ENCODE data around the gene PLEKHG5.

The PLEKHG5 gene

DNA sequence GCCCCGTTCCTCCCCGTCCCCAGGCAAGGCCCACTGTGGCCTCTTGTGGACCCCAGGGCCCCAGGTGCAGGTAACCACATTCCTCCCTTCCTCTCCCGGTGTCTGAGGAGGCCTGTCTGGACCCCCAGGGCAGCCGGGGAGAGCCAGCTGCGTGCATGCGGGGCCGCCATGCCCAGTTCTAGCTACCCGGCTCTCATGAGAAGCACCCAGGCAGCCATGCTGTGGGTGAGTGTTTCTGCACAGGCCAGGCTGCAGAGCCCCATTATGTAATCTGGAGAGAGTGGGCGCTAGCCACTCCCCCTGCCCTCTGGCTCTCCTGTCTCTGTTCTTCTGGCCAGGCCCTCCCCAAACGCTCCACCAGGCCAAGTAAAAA lies 18.4 kb upstream of the PLEKHG5 start:
- no peak for DNase-seq

DNA sequence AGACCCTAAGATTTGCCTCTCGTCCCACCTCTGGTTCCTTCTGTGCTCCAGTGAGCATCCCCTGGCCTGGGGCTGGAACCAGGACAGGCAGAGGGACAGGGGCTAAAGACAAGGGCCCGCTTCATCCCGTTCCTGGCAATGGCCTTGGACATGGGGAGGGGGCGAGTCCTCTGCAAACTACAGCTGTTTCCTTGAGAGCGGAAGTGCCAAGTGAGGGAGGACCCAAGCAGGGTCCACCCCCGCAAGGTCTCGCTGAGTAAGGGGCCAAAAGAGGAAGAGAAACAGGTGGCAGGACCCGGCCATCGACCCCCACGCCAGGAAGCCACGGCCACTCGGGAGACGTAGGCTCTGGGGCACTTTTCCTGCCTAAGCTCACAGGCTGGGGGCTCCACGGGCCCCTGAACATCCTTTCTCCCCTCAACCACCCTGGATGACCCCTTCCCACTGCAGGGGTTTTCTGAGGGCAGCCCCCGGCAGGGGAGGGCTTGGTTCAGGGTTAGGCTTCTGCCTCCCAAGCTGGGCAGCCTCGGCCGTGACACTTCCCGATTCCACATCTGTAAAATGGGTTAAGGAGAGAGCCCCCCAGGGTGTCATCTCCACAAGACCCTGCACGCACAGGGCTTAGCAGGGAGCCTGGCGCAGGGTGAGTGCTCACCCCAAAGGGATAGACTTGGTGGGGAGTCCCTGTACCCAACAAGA lies 17.9 kb upstream of the PLEKHG5 start:
- no peak for DNase-seq

GRCh38 chr1:6508816-6509189 lies 17.3 kb upstream of the PLEKHG5 start:
- no peak for DNase-seq

- peak in 1 of 2 experiments; percentile 70 for DNase-seq
Observed at GRCh38 chr1:6508154-6508815, 16.8 kb upstream of the PLEKHG5 start.

DNA sequence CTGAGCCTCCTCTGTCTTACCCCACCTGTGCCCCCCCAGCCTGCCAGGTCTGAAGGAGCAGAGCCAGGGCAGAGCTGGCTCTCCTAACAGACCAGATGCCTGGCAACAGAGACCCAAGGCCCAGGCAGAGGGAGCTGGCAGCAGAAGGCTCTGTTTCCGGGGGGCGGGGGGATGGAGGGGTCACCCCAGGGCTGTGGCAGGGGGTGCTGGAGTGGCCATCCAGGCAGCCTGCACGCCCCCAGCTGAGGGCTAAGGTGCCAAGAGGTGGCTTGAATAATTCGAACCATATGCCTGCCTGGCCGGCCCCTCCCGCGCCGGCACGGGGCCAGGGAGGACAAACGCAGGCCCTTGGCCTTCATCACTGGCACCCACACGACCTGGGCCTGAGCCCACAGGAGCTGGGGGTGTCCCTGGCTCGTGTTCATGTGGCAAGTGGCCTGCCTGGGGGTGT lies 16.0 kb upstream of the PLEKHG5 start:
- peak; percentile 70 to 86 for DNase-seq

DNA sequence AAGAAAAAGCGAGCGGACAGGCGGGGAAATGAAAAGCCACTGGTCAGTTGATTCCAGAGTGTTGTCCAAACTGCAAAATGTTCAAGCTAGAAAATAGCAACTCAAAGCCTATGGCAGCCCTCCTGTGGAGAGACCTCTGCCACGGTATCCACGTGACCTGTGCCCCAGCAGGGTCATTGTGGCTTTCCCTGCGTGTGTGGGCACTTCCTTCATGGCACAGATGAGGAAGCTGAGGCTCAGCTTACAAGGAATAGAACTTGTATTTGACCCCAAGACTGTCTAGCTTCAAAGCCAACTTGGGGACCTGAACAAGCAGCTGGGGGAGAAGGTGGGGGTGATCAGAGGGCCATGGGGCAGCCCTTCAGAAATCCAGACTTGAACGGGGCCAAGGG lies 15.6 kb upstream of the PLEKHG5 start:
- DNase-seq = no peak

- DNase-seq = no peak
Observed at GRCh38 chr1:6506210-6507036, 15.0 kb upstream of the PLEKHG5 start.

DNA sequence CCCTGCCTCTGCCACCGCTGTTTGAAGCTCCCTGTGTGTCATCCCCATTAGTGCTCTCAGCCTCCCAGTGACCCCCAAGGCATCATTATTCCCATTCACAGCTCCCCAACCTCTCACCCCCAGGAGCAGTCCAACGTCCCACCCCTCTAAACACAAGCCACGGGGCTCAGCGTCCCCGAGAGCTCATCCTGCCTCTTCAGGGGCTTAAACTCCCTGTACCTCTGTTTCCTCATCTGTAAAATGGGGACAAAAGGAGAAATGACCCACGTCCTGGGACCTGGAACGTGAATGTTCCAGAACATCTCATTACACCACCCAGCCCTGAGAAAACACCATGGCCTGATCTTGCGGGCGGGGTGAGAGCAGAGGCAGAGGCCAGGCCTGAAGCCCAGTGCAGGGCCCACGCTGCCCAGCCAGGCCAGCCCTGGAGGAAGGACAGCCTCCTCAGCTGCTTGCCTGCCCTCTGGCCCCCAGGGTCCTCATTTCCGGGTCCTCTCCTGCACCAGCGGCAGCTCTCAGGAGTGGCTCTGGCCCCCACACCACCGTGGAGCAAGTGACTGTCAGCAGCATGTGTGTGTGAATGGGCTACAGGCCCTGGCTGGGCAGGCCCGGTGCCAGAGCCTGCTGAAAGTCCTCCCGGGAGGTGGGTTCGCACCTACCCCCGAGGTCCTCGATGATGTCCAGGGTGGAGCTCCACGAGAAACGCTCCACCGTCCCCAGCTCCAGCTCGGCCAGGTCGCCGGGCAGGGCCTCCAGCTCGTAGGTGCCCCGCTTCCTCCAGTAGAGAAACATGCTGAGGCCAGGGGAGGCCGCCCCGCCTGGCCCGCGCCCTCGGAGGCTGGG lies 14.1 kb upstream of the PLEKHG5 start:
- DNase-seq = no peak

DNA sequence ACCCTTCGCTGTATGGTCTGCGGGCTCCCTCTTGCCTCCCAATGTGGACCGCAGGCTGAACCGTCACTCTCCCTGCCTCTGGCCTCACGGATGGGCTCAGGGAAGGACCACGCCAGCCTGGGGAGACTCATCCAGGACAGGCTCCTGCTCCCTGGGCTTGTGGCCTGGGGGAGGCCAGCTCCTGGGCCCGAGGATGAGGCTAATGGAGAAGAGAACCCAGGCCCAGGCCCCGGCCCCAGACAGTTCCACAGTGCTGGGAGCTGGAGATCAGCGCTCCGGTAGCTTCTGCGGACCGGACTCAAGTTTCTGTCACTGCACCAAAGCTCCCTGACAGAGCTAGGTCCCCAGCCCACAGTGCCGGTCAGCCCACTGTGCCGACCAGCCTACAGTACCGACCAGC lies 13.4 kb upstream of the PLEKHG5 start:
- no peak for DNase-seq

GRCh38 chr1:6503884-6504602 lies 12.6 kb upstream of the PLEKHG5 start:
- no peak for DNase-seq

DNA sequence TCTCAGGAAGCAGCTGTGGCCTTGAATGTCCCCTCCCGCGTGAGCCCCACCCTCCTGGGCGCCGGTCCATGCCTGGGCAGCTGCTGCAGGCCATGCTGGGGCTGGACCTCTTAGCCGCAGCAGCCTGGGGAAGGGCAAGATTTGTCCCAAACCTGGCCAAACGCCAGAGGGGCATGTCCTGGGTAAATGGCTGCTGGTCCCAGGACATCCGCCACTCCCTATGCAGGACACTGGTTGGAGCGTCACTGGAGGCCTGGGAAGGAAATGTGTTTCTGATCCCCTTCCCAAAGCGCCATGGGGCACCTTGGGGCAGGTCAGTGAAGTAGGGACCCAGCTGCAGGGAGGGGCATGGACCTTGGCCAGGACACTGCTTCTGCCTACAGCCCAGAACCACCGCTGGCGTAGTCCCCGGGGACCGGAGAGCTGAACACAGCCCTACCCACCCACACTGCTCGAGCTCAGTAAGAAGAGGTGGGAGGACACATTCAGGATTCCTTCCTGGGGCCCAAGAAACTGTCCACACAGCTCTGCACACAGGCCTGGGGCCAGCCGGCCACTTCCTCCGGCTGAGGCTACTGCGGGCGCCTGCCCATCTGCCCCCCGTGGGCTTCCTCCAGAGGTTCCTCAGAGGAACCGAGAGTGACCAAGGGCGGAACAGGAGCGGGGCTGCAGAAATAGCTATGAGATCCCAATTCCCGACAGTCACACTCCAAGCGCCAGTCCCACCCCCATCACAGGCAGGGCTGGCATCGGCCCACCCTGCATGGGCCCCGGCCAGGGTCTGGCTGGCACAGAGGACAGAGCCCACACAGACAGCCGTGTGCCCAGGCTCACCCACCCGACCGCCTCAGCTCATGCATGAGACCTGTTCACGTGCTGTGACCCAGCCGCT lies 10.8 kb upstream of the PLEKHG5 start:
- no peak for DNase-seq

GRCh38 chr1:6501279-6501813 lies 9.9 kb upstream of the PLEKHG5 start:
- no peak for DNase-seq

- DNase-seq = peak in 1 of 2 experiments; percentile 47
Observed at GRCh38 chr1:6500544-6501278, 9.2 kb upstream of the PLEKHG5 start.

DNA sequence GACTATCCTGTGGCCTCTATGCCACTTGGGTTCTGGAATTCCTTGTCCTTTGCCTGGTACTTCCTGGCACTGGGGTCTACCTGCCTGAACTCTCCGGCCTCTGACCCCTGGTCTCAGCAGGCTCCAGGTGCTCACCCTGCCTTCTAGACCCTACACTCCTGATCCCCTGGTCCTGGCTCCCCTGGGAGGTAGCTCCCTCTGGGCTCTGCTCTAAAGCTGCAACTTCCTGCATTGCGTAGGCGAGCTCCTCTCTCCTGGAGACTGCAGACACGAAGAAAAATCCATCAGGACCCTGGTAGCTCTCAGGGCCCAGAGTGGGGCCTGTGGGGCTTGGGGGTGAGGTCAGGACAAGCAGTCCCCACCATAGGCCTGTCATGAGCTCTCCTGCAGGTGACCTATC lies 7.8 kb upstream of the PLEKHG5 start:
- DNase-seq = no peak

GRCh38 chr1:6498576-6499111 lies 7.2 kb upstream of the PLEKHG5 start:
- no peak for DNase-seq

DNA sequence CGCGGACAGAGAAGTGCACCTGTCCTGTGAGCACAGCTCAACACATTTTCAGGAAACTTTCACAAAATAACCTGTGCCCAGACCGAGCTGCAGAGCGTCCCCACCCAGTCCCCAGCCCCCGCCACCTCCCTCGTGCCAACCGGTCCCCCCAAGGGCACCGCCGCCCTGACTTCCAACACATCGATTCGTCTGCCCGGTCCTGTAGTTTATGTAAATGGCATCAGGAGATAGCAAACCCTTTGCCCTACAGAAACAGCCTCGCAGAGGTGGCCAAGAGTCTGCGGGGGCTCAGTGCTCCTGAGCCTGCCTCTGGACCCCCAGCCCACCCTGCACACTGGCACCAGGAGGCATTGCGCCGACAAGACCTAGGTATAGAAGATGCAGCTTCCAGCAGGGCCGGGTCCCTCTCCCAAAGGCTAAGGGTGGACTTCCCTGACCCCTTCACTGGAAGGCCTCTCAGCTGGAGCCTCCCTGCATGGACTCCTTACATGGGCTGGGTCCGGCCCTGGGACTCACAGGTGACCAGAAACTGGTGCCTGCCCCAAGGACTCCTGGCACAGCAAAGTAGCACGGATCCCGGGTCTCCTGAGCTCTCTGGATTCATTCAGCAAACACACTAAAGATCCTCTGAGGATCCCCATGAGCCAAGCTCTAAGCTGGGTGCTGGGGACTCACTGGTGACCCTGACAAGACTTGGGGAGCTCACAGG lies 6.6 kb upstream of the PLEKHG5 start:
- no peak for DNase-seq

DNA sequence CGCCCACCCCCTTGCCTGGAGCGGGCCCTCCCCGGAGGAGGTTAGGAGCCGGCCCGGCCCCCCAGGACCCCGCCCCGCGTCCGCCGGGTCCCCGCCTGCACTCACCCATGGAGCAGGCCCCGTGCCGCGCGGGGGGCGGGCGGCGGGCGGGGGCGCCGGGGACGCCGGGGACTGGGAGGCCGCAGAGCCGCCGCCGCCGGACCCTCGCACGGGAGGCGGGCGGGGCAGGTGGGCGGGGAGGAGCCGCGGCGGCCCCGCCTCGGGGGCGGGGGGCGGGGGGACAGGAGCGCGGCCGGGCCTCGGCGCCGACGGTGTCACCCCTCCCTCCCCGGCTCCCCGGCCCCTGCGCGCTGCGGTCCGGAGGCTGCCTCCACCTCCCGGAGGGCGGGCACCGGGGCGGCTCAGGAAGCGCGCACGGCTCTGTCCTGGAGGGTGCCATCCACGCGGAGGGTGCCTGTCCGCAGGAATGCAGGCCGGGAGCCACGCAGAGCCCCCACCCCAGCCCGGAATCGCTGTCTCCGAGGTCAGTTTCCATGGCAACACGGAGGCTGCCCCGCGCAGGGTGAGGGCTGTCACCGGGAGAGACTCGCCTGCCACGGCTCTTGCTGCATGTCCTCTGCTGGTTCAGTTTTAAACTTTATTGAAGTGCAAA lies 5.9 kb upstream of the PLEKHG5 start:
- DNase-seq = peak in 1 of 2 experiments; percentile 37

DNA sequence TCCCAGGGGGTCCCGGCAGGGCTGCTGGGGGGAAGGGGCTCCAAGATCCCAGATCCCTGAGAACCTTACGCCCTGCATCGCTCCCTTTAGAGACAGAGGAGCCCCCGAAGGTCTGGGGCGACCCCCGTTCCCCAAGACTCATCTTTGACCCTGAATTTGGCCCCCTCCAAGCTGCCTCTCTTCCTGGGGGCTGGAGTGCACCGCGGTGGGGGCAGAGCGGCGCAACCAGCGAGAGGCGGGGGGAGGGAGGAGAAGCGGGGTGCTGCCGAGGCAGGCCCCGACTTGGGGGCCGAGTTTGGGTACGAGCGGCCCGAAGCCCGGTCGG lies 5.4 kb upstream of the PLEKHG5 start:
- DNase-seq = no peak

DNA sequence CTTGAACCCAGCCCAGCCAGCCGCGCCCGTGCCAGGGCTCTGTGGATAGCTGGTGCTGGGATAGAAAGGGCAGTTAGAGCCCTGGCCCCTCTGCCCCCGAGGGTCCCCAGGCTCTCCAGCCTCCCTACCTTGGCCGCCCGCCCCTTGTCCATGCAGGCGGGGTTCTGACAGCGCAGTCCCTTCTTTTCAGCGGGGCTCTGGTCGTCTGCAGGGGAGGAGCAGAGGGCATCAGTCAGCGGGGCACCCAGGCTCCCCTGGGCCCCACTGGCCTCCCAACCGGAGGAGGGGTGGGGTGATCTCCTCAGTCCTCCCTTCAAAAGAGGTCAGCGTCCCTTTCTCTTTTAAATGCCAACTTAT lies 4.9 kb upstream of the PLEKHG5 start:
- DNase-seq = no peak

Data from NCI-H446 (cell line).